Activated naive CD4-positive, alpha-beta T cell treated with anti-CD3 and anti-CD28 coated beads, Interleukin-2, amount 10 ng/mL, durations not matched to agents 7 days and 5 days (primary cell): ENCODE data around the gene ATP2A1.

Experiments
- CTCF ChIA-PET: fragments of 350-600 bp; sonication (Branson Sonifier 250); formaldehyde crosslinking; loops from one replicate; lab custom pipeline; 2021; ENCODE audit warnings: antibody characterized with exemption; lab: Charles Lee
- DNase-seq: peaks from one replicate; pipeline ENCODE4 v3.0.0-alpha.2; 2020
- H3K27ac Mint-ChIP-seq: one replicate; pipeline ENCODE4 v1.8.0; 2021; ENCODE audit warnings: mild to moderate bottlenecking, moderate library complexity, mixed read lengths
- H3K27me3 Mint-ChIP-seq: one replicate; pipeline ENCODE4 v1.8.0; 2021; ENCODE audit warnings: mild to moderate bottlenecking, mixed read lengths
- H3K36me3 Mint-ChIP-seq: one replicate; pipeline ENCODE4 v1.8.0; 2021; ENCODE audit warnings: mixed read lengths
- H3K4me1 Mint-ChIP-seq: one replicate; pipeline ENCODE4 v1.8.0; 2021; ENCODE audit warnings: mixed read lengths
- H3K4me3 Mint-ChIP-seq: one replicate; pipeline ENCODE4 v1.8.0; 2021; ENCODE audit warnings: mild to moderate bottlenecking, moderate library complexity, mixed read lengths
- H3K9me3 Mint-ChIP-seq: one replicate; pipeline ENCODE4 v1.8.0; 2021; ENCODE audit warnings: mixed read lengths

ATP2A1 gene

GRCh38 chr16:28844226-28844885 lies 33.9 kb upstream of the ATP2A1 start:
- Mint-ChIP-seq H3K27ac (peak overlapping the region; percentile 45), H3K4me3 (peak overlapping the region; percentile 90), H3K36me3 (peaks cover 42% of the 10 kb centered on the region), H3K4me1 (peaks cover 32% of the 10 kb centered on the region), H3K9me3 (no peaks in the 10 kb centered on the region), H3K27me3 (no peaks in the 10 kb centered on the region)
- CTCF ChIA-PET: interaction anchor here (1.3 kb wide), 1 partner anchor 101 kb away, joined by 10 read pairs; no protein-coding TSS in a partner anchor
- no peak for DNase-seq

DNA sequence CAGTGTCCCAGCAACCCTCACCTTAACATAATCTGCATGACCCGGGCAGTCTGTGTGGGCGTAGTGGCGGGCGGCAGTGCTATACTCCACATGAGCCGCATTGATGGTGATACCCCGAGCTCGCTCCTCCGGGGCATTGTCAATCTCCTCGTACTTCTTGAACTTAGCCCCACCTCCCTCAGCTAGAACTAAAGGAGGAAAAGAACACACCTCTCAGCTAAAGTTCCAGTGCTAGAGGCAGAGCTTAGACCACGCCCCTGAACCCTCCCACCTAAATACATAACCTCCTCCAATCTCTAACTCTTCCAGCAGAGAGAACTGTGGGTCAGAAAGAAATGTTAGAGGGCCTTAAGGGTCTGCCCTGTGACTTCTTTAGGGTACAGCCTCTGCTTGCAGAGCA lies 33.0 kb upstream of the ATP2A1 start:
- Mint-ChIP-seq H3K27me3 (no peaks in the 10 kb centered on the region), H3K4me3 (peak overlapping the region; percentile 90), H3K36me3 (peaks cover 42% of the 10 kb centered on the region), H3K27ac (peak overlapping the region; percentile 93), H3K4me1 (peaks cover 33% of the 10 kb centered on the region), H3K9me3 (no peaks in the 10 kb centered on the region)
- CTCF ChIA-PET: interaction anchor here (1.3 to 3.5 kb wide), 2 partner anchors 17 to 100 kb away, joined by 10 to 18 read pairs; partner anchors contain the start of gene SH2B1
- peak; percentile 58 for DNase-seq

DNA sequence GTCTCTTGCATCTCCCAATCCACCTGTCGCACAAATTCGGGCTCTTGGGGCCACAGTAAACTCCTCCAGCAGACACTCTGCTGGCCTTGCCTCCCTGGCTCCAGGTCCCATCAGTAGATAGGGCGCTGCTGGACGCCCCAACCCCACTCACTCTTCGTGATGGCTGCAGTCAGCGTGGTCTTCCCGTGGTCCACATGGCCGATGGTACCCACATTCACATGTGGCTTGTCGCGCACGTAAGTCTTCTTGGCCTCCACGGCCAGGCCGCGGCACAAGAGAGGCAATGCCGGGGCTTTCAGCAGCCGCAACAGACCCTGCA lies 32.6 kb upstream of the ATP2A1 start:
- Mint-ChIP-seq H3K36me3 (peaks cover 42% of the 10 kb centered on the region), H3K9me3 (no peaks in the 10 kb centered on the region), H3K27me3 (no peaks in the 10 kb centered on the region), H3K27ac (peak overlapping the region; percentile 93), H3K4me3 (peak overlapping the region; percentile 90), H3K4me1 (peaks cover 33% of the 10 kb centered on the region)
- CTCF ChIA-PET: interaction anchor here (1.6 to 3.5 kb wide), 3 partner anchors 17 to 100 kb away, joined by 4 to 18 read pairs (median 9); partner anchors contain the start of gene SH2B1
- DNase-seq: no peak

DNA sequence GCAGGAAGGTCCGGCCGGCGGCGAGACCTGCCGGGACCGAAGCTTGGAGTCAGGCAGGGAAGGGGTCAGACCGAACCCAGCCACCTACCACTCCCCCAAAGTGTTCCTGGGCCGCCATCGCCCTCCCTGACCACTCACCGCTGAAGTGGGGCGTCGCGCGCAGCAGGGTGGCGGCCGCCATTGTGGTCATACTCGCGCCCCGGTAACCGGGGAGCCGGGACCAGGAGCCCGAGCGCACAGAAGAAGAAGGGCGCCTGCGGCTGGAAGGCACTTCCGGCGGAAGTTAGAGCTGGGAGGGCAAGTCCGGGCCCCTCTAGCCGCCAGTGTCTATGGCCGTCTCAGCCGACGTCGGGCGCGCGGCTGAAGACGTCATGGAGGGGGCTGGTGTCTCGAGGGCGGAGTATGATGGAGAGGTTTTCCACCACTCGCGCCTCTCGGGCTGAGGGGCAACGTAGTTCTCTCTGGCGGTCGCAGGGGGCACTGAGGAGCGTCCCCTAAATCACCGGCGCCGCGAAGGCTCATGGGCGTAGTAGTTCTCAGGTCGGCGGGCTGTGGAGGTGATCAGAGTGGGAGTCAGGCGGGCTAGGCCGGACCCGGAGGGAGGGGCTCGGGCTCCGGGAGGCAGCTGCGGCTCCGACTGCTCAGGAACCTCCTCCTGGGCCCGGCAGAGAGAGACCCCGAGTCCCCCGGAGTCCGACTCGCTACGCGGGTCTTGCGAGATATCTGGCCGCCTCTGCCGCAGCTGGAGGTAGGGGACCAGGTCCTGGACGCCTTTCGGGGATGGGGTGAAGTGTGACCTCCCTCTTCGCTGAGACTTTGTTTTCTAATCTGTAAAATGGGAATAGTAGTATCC lies 32.0 kb upstream of the ATP2A1 start, which contains the start of gene TUFM:
Gene TUFM (minus strand): TSS at position 269 of the 853 bp plus-strand sequence. CDS start 79 bp downstream, at position 190.
- H3K4me3 Mint-ChIP-seq: peak within 1 kb of the TSS; percentile 90
- H3K27me3 Mint-ChIP-seq: no peaks in the 10 kb centered on the region
- peak; percentile 99 for DNase-seq
- H3K4me1 Mint-ChIP-seq: peaks cover 33% of the 10 kb centered on the region
- H3K36me3 Mint-ChIP-seq: peaks cover 40% of the 10 kb centered on the region
- CTCF ChIA-PET: interaction anchor here (0.7 to 3.5 kb wide), 6 partner anchors 12 to 99 kb away, joined by 3 to 18 read pairs (median 4); partner anchors contain the start of gene SH2B1
- peak within 1 kb of the TSS; percentile 93 for H3K27ac Mint-ChIP-seq
- no peaks in the 10 kb centered on the region for H3K9me3 Mint-ChIP-seq

DNA sequence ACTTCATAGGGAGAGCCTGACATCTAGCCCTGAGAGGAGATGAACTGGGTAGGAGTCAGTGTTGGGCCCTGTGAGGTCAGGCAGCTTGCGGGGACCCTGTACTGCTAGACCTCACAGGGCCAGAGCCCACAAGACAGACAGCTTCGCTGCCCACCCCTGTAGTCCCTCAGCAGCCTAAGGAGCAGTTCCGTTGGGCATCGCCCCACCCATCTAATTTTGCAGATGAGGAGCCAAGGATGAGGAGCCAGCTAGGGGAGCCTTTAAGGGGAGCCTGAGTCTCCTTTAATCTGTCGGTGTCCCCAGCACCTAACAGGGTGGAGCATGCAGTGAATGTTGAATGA lies 31.4 kb upstream of the ATP2A1 start:
- peaks cover 33% of the 10 kb centered on the region for H3K4me1 Mint-ChIP-seq
- H3K27me3 Mint-ChIP-seq: no peaks in the 10 kb centered on the region
- H3K36me3 Mint-ChIP-seq: peaks cover 38% of the 10 kb centered on the region
- DNase-seq: peak; percentile 35
- H3K4me3 Mint-ChIP-seq: peak overlapping the region; percentile 90
- CTCF ChIA-PET: interaction anchor here (0.7 to 3.5 kb wide), 6 partner anchors 11 to 99 kb away, joined by 3 to 18 read pairs (median 4); partner anchors contain the start of gene SH2B1
- H3K27ac Mint-ChIP-seq: peak overlapping the region; percentile 93
- H3K9me3 Mint-ChIP-seq: no peaks in the 10 kb centered on the region

GRCh38 chr16:28858421-28858820 lies 19.9 kb upstream of the ATP2A1 start:
- Mint-ChIP-seq H3K27me3 (no peaks in the 10 kb centered on the region), H3K27ac (no peak overlapping the region), H3K36me3 (peaks cover 5% of the 10 kb centered on the region), H3K9me3 (no peaks in the 10 kb centered on the region), H3K4me1 (peaks cover 15% of the 10 kb centered on the region), H3K4me3 (no peak overlapping the region)
- DNase-seq: no peak
- CTCF ChIA-PET: interaction anchor here (0.6 to 2.0 kb wide), 3 partner anchors 11 to 45 kb away, joined by 3 to 5 read pairs (median 4); no protein-coding TSS in a partner anchor

- Mint-ChIP-seq H3K36me3 (peaks cover 5% of the 10 kb centered on the region), H3K27ac (no peak overlapping the region), H3K4me3 (no peak overlapping the region), H3K4me1 (peaks cover 23% of the 10 kb centered on the region), H3K27me3 (no peaks in the 10 kb centered on the region), H3K9me3 (no peaks in the 10 kb centered on the region)
- CTCF ChIA-PET: interaction anchor here (1.8 kb wide), 1 partner anchor 15 kb away, joined by 4 read pairs; no protein-coding TSS in a partner anchor
- no peak for DNase-seq
Observed at GRCh38 chr16:28859326-28859725, 19.0 kb upstream of the ATP2A1 start.

GRCh38 chr16:28863929-28864793 lies 14.1 kb upstream of the ATP2A1 start:
- Mint-ChIP-seq H3K9me3 (no peaks in the 10 kb centered on the region), H3K36me3 (peaks cover 15% of the 10 kb centered on the region), H3K4me3 (peak overlapping the region; percentile 89), H3K27ac (peak overlapping the region; percentile 98), H3K4me1 (peaks cover 40% of the 10 kb centered on the region), H3K27me3 (no peaks in the 10 kb centered on the region)
- CTCF ChIA-PET: interaction anchor here (2.2 to 2.9 kb wide), 2 partner anchors 18 to 81 kb away, joined by 8 to 18 read pairs; partner anchors contain the start of gene TUFM
- peak; percentile 29 for DNase-seq

- Mint-ChIP-seq H3K27me3 (no peaks in the 10 kb centered on the region), H3K27ac (peak overlapping the region; percentile 98), H3K9me3 (no peaks in the 10 kb centered on the region), H3K36me3 (peaks cover 22% of the 10 kb centered on the region), H3K4me1 (peaks cover 40% of the 10 kb centered on the region), H3K4me3 (peak overlapping the region; percentile 89)
- CTCF ChIA-PET: interaction anchor here (0.6 to 2.2 kb wide), 2 partner anchors 74 to 80 kb away, joined by 3 to 8 read pairs; no protein-coding TSS in a partner anchor
- no peak for DNase-seq
Observed at GRCh38 chr16:28865001-28865688, 13.1 kb upstream of the ATP2A1 start.

DNA sequence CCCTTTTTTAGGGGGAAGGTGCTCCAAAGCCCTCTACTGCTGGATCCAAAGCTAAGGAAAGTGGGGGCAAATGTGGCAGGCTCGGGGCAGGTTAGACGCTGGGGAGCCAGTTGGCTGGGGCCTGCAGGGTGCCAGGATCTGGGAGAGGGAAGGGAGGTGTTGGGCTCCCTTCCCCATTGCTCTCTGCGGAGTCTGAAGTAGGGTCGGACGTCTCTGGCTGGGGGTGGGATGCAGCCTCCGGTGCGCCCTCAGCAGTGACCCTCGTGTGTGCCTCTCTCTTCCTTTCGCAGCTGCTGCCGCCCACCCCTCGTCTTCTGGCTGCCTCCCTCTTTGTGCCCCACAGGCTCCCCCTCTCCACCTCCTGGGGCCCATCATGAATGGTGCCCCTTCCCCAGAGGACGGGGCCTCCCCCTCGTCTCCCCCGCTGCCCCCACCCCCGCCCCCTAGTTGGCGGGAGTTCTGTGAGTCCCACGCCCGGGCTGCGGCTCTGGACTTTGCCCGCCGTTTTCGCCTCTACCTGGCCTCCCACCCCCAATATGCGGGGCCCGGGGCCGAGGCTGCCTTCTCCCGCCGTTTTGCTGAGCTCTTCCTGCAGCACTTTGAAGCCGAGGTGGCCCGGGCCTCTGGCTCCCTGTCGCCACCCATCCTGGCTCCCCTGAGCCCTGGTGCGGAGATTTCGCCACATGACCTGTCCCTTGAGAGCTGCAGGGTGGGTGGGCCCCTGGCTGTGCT lies 12.4 kb upstream of the ATP2A1 start:
- CTCF ChIA-PET: interaction anchor here (0.6 to 2.2 kb wide), 2 partner anchors 74 to 79 kb away, joined by 3 to 8 read pairs; no protein-coding TSS in a partner anchor
- peak overlapping the region; percentile 15 for H3K4me3 Mint-ChIP-seq
- no peaks in the 10 kb centered on the region for H3K9me3 Mint-ChIP-seq
- peaks cover 40% of the 10 kb centered on the region for H3K4me1 Mint-ChIP-seq
- peak overlapping the region; percentile 98 for H3K27ac Mint-ChIP-seq
- H3K27me3 Mint-ChIP-seq: no peaks in the 10 kb centered on the region
- no peak for DNase-seq
- peaks cover 27% of the 10 kb centered on the region for H3K36me3 Mint-ChIP-seq

GRCh38 chr16:28866454-28866804 lies 11.9 kb upstream of the ATP2A1 start:
- H3K4me3 Mint-ChIP-seq: peak overlapping the region; percentile 15
- peaks cover 40% of the 10 kb centered on the region for H3K4me1 Mint-ChIP-seq
- DNase-seq: no peak
- peaks cover 27% of the 10 kb centered on the region for H3K36me3 Mint-ChIP-seq
- H3K27me3 Mint-ChIP-seq: no peaks in the 10 kb centered on the region
- CTCF ChIA-PET: no interaction called here
- H3K27ac Mint-ChIP-seq: no peak overlapping the region
- no peaks in the 10 kb centered on the region for H3K9me3 Mint-ChIP-seq

DNA sequence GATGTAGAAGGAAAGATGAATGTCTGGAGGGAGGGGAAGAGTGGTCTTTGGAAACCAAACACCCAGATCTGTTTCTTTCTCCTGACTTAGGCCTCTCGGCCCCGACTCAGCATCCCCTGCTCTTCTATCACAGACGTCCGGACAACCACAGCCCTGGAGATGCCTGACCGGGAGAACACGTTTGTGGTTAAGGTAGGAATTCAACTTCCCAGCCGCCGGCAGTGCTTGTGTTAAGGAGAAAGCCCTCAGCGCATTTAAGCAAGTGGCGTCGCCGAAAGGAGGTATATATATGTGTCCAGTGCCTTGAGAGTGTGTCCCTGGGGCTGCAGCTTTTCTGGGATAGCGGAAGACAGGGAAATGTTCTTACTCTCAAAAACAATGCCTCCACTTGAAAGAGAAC lies 11.0 kb upstream of the ATP2A1 start:
- Mint-ChIP-seq H3K36me3 (peaks cover 24% of the 10 kb centered on the region), H3K9me3 (no peaks in the 10 kb centered on the region), H3K27me3 (no peaks in the 10 kb centered on the region), H3K4me1 (peaks cover 33% of the 10 kb centered on the region), H3K27ac (no peak overlapping the region), H3K4me3 (no peak overlapping the region)
- CTCF ChIA-PET: no interaction called here
- DNase-seq: no peak
